Measurements from ENCODE around the gene CCDC91.

Gene CCDC91

DNA sequence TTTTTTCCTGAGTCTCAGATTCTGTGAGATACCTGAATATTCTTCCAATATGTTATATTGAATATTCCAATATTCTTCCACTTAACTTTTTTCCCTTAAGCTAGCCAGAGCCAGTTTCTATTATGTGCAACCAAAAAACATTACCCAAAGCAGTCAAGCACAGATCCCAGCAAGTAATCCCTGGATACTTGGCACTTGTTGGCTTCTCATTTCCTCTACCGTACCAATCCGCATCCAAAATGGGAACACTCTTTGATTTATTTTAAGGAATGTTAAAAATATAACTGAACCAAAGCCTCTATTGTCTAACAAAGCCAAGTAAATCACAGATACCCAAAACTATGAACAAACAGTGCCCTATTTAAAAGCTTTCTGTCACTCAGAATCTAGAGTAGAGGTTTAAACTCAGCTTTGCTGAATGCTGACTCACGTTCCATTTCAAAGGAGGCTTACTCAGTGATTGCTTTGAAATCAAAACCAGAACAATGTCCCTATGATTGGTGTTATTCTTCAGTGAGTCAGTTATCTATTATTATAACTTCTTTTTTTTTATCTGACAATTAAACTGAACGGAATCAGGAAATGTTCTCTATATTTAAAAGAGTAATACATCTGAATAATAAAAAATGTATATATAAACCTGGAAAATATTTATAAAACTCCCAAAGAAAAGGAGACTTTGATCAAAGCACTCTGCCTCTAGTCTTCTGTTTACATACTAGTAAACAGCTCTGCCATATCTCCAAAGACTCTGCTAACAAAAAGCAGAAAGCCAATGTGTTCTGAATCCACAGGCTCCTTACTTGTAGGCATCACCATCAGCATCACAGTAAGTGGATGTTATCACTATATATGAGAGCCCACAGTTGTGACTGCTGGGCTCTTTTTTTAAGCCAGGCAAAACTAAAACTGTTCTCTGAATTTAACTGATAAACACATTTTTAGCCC lies 360.8 kb downstream of the CCDC91 start:
- DNase-seq = peak; percentile 91

GRCh38 chr12:28552251-28552970 lies 362.2 kb downstream of the CCDC91 start:
- no peak for DNase-seq

- DNase-seq = no peak
These were observed 365.5 kb downstream of the CCDC91 start for GRCh38 chr12:28555748-28556147.

DNA sequence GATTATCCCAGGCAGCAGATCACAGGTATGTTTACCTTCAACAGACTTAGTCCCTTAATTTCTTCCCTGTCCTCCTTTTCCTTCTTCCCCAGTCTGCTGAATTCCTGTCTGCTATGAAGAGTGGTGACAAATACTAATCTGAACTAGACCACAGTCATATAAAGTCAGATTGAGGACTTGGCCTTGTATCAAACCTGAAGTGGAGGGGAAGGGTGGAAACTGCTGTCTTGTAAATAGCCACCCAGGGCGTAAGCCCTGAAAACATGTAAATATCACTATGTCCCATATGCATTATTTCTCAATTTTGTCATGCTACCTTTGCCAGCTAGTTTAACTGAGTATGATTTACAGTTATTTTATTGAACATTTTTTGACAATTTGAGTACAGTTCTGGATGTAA lies 368.0 kb downstream of the CCDC91 start:
- no peak for DNase-seq

- DNase-seq = no peak
These were observed 373.0 kb downstream of the CCDC91 start for GRCh38 chr12:28563286-28563685.

GRCh38 chr12:28563936-28564335 lies 373.7 kb downstream of the CCDC91 start:
- no peak for DNase-seq

DNA sequence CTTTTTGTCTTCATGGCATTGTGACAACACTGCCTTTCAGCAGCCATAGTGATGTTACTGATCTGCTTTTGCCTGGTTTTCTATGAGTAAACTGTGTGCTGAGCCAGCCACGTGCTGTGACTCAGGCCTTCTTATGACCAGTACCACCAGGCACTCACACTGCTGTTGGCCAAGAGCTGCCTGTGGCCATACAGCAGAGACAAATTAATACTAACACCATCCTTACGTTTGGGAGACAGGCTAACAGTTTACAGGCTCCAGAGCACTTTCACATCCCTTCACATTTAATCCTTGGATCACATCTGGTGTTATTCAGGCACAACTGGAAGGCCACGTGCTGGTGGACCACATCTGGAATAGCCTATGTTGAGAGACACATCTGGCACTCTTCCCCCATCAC lies 377.9 kb downstream of the CCDC91 start:
- DNase-seq = peak; percentile 45

DNA sequence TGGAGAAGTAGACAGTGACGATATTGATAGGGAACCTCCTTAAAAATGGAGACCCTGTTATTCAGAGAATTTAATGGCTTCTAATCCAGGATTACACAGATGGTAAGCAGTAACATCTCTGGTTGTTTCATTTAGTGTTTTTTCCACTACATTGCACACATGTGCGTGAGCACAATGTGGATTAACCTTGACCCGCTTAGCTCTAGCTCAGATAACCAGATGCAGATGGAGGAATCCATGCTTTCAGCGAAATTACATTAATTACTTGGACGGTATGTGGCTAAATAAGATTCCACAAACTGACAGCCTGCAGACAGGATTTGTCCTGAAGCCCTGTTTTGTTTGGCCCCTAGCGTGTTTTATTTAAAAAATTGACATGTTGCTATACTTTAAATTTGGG lies 378.4 kb downstream of the CCDC91 start:
- no peak for DNase-seq

- DNase-seq = peak; percentile 93
These were observed 379.6 kb downstream of the CCDC91 start for GRCh38 chr12:28569698-28570411.

- DNase-seq = no peak
These were observed 380.6 kb downstream of the CCDC91 start for GRCh38 chr12:28570811-28571210.

DNA sequence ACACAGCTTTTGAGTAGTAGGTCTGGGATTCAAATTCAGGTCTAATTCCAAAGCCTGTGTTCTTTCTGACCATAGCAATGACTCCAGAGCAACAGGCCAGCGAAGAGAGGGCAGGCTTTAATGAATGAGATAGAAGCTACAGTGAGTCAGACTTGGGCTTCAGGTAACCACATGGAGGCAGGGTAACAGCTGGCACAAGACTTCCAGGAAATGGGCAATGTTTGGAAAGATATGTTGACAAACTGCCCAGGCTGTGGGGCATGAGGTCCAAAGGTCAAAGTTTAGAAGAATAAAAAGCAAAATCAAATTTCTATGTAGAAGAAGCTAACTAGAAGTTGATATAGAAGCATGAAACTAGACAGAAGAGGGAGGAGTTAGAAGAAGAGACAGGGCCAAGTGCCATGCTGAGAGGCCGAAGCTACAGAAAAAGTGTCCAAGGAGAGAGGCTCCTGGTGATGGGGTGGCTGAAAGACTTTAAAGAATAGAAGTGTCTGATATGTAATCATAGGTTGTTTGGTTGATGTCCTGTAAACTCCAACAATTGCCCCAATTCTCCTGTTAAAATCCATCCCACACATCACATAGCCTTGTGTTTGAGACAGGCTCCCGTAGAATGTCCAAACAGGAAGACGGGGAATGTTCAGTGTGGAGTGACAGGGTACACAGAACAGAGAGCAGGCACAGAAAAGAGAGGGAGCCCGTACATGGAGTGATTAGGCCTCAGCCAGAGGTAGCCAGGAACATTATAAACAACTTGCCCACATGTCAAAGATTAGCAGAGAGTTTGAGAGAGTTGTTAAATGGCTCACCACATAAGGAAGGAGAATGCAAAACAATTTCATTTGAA lies 384.7 kb downstream of the CCDC91 start:
- DNase-seq = no peak

- no peak for DNase-seq
These were observed 385.4 kb downstream of the CCDC91 start for GRCh38 chr12:28575593-28576205.

- DNase-seq = no peak
These were observed 388.1 kb downstream of the CCDC91 start for GRCh38 chr12:28578361-28578760.

GRCh38 chr12:28578833-28579252 lies 388.6 kb downstream of the CCDC91 start:
- DNase-seq = no peak

GRCh38 chr12:28582672-28583376 lies 392.6 kb downstream of the CCDC91 start:
- no peak for DNase-seq

DNA sequence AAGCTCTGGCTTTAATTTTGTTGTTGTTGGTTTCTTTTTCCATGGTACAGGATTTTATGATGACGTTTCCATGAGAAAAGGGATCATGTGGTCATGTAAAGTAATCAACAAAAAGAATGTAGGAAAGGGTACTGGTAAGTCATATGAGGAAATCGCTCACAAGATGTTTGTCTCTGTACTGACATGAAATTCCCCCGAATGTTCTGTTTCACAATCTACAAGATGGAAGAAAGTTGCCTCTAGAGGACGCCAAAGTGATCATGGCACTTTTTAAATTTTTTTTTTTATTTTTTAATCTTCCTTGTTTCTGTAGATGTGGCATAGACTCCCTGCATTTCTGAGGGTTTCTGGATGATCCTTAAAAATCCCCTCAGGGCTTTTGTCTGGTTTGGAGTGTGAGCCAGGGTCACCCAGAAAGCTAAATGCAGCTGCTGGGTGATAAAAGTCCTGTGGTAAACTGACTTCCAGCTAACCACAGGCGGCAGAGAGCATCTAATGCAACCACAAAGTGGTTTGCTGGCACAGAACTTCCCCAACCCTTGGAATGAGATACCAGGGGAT lies 393.5 kb downstream of the CCDC91 start:
- DNase-seq = no peak

DNA sequence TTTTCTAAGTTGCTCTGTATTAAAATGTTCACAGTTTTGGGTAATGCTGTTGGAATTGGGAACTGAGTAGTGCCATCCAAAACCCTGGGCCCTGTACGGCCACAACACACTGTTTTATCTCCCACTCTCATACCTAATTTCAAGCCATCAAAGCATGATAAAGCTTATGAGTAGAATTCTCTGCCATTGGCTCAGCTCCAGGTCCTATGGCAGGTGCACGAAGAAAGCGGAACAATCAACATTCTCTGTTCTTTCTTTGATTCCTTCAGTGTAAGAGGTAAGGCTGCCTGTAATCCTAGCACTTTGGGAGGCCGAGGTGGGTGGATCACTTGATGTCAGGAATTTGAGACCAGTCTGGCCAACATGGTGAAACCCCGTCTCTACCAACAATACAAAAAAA lies 394.9 kb downstream of the CCDC91 start:
- no peak for DNase-seq

- no peak for DNase-seq
These were observed 396.2 kb downstream of the CCDC91 start for GRCh38 chr12:28586481-28586880.

- DNase-seq = no peak
These were observed 401.6 kb downstream of the CCDC91 start for GRCh38 chr12:28591831-28592230.
